BJ (cell line): ENCODE data around the gene HNRNPU. TPM values are rescaled to one million over a fixed set of nuclear protein-coding genes. Genes with fewer than 3 reads are reported as not detected.

ENCODE experiments used
- CTCF ChIA-PET: fragments of 350-600 bp; formaldehyde crosslinking; extraction: SDS; loops from one replicate; lab custom pipeline; 2021; ENCODE audit warnings: antibody characterized with exemption, inconsistent platforms; lab: Yijun Ruan, JAX
- POLR2A ChIA-PET: fragments of 300-600 bp; sonication (Branson Sonifier 250); formaldehyde crosslinking; extraction: SDS; loops from one replicate; lab custom pipeline; 2021; ENCODE audit warnings: antibody characterized with exemption; lab: Charles Lee
- DNase-seq: peaks from one replicate; pipeline ENCODE4 v3.0.0-alpha.2; 2011; ENCODE audit warnings: low read depth
- H3K27me3 ChIP-seq: 2 replicates; pipeline ENCODE4 v1.6.0; 2011; ENCODE audit warnings: low read length; ENCODE audit not compliant: control insufficient read depth, insufficient read depth
- H3K36me3 ChIP-seq: 2 replicates; pipeline ENCODE4 v1.5.1; 2011; ENCODE audit warnings: low read length; ENCODE audit not compliant: control insufficient read depth, insufficient read depth
- H3K4me3 ChIP-seq: 2 replicates; pipeline ENCODE4 v1.5.1; 2011; ENCODE audit warnings: low read depth, mild to moderate bottlenecking, control low read depth, low read length
- CTCF ChIP-seq: IDR thresholded peaks from 2 replicates; pipeline ENCODE4 v1.5.1; 2011; ENCODE audit warnings: low read depth, mild to moderate bottlenecking, control low read depth, inconsistent platforms, low read length, moderate library complexity; ENCODE audit not compliant: insufficient read depth
- polyA plus RNA-seq: library from polyadenylated mRNA; depleted of rRNA; stranded (reverse); fragments of >200 nt; gene quantifications from 2 replicates; pipeline ENCODE4 v1.2.3, GENCODE V29; 2011

HNRNPU gene
- polyA plus RNA-seq, 1 experiment, result 72.8 TPM

- POLR2A ChIA-PET, result interaction anchor here (0.6 kb wide), 1 partner anchor 180 kb away, joined by 4 read pairs; no protein-coding TSS in a partner anchor
- no peak for TF ChIP-seq CTCF
- DNase-seq, result peak; percentile 53
- H3K36me3 ChIP-seq, result peaks cover 5% of the 10 kb centered on the region; the same call in 1 of the 2 replicates
- H3K27me3 ChIP-seq, result no peaks in the 10 kb centered on the region
- CTCF ChIA-PET, result no interaction called here
- peak overlapping the region; percentile 63 for H3K4me3 ChIP-seq
These were observed 1.4 kb downstream of the HNRNPU start for GRCh38 chr1:244862699-244863490.

DNA sequence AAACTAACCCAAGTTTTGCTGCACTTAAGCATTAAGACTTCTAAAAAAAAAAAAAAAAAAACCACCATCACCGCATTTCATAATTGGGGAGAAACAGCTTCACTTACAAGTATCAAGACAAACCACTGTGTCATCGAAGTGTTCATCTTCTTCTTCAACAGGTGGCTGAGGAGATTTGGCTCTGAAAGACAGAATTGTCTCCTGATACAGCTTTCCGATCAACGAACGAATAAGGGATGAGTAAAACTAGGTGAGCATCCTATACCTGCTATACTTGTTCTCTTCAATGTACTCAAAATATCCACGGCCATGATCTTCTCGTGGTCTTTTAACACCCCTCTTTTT is 2.0 kb downstream of the HNRNPU start:
- Histone ChIP-seq H3K27me3 (no peaks in the 10 kb centered on the region), H3K36me3 (peaks cover 7% of the 10 kb centered on the region), H3K4me3 (peak overlapping the region; percentile 63)
- ChIA-PET POLR2A (interaction anchor here (0.6 kb wide), 1 partner anchor 737 kb away, joined by 4 read pairs; no protein-coding TSS in a partner anchor), CTCF (interaction anchor here (1.5 kb wide), 1 partner anchor 181 kb away, joined by 6 read pairs; no protein-coding TSS in a partner anchor)
- DNase-seq, result no peak
- no peak for TF ChIP-seq CTCF

DNA sequence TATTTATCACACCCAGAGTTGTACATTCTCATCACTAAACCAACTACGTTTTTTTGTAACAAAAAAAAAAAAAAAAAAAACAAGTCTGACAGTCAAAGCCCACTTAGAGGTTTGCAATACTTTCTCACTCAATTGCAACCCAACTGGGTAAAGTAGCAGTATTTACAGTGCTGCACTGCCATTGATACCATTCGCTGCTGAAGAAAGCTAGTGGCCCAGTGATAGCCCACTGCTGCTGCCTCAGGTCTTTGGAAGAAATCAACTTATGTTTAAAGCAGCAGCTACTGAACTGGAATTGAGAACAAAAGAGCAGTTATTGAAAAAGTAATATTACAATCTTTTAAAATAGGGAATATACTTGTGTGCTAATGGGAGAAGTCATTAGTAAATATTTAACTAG is 2.7 kb downstream of the HNRNPU start:
- Histone ChIP-seq H3K4me3 (peak overlapping the region; percentile 63), H3K36me3 (peaks cover 9% of the 10 kb centered on the region), H3K27me3 (no peaks in the 10 kb centered on the region)
- no peak for DNase-seq
- ChIA-PET POLR2A (interaction anchor here (0.6 kb wide), 1 partner anchor 737 kb away, joined by 4 read pairs; no protein-coding TSS in a partner anchor), CTCF (interaction anchor here (1.3 to 1.5 kb wide), 3 partner anchors 11 to 181 kb away, joined by 4 to 6 read pairs (median 4); no protein-coding TSS in a partner anchor)
- TF ChIP-seq CTCF, result no peak

DNA sequence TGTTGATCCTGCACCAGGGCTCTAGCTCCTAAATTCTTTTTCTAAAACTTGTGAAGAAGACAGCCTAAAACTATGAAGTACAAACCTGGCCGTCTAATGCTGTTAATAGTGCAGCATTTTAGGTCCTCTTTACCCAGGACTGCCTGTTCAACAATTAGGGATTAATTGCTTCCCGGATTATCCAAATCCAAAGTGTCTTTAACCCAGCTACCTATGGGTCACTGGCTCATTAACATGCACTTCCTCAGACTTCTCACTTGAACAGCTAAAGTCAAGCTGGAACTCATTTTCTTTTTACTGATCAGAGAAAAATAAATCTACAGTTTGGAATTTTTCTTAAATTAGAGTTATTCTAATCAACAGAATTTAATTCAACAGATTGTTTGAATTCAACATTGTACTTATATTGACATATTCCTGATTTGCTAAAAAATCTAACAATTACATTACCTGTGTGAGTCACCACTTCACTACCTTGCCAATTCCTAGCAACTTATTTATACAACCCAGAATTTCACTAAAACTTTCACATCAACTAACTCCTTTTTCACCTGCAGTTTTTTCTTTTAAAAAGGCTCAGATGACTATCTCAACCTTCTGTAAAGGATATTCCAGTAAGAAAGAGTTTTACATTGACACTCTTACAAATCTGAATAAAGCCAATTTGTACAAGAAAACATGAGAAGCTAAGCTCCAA is 3.3 kb downstream of the HNRNPU start:
- ChIA-PET CTCF (interaction anchor here (1.3 to 1.5 kb wide), 3 partner anchors 10 to 182 kb away, joined by 4 to 6 read pairs (median 4); no protein-coding TSS in a partner anchor), POLR2A (no interaction called here)
- H3K4me3 ChIP-seq, result peak overlapping the region; percentile 63
- no peak for DNase-seq
- peaks cover 11% of the 10 kb centered on the region for H3K36me3 ChIP-seq
- H3K27me3 ChIP-seq, result no peaks in the 10 kb centered on the region
- no peak for TF ChIP-seq CTCF

- H3K36me3 ChIP-seq, result peaks cover 18% of the 10 kb centered on the region
- H3K27me3 ChIP-seq, result no peaks in the 10 kb centered on the region
- ChIA-PET POLR2A (no interaction called here), CTCF (no interaction called here)
- no peak for DNase-seq
- no peak for TF ChIP-seq CTCF
- H3K4me3 ChIP-seq, result no peak overlapping the region
These were observed 4.3 kb downstream of the HNRNPU start for GRCh38 chr1:244860078-244860477.
